ENCODE results near the gene FRMD4A.
"Not testable (repeated sequence)": the region's sequence is repeated elsewhere in the genome, so short reads cannot be mapped to it uniquely, and the experiment has no call there.

FRMD4A gene

DNA sequence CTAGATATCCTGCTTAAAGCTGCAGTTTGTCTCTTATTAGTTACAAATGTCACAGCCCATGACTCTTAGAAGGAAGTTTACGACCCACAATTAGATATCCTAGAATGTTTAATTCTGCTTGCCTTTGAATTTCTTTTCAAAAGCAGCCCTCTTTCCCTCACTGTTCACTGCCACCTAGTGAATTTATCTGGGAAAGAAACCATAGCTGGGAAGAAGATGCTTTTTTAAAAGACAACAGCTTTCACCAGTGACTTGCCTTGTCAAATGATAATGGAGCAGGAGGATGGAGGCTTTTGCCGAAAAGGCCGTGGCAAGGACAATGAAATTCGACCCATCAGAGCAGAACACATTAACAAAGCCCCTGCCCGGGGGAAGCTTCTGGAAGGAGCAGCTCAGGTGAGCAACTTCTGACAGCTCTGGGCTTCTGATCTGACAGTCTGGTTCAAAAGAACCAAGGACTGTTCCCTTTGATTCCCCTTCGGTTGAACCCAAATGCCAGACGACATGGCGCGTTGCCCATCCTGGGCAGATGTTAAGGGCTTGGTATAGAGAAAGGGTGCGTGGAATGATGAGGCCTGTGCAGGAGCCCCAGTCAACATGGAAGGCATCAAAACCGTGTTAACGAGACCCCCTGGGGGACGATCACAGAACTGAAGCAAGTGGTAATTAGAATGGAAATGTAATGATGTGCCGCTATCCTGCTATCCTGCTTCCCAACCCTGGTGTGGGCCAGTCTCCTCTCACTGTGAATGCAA lies 236.8 kb downstream of the FRMD4A start:
- peak; percentile 25 for DNase-seq (ENCODE audit: low spot score)

GRCh38 chr10:14092799-14093198 lies 237.9 kb downstream of the FRMD4A start:
- DNase-seq (ENCODE audit: low spot score), result no peak

- no peak for DNase-seq (ENCODE audit: low spot score)
These were observed 241.0 kb downstream of the FRMD4A start for GRCh38 chr10:14089556-14090292.

GRCh38 chr10:14087566-14087965 lies 243.2 kb downstream of the FRMD4A start:
- DNase-seq (ENCODE audit: low spot score), result no peak

- DNase-seq (ENCODE audit: low spot score), result no peak
These were observed 244.1 kb downstream of the FRMD4A start for GRCh38 chr10:14086596-14086995.

DNA sequence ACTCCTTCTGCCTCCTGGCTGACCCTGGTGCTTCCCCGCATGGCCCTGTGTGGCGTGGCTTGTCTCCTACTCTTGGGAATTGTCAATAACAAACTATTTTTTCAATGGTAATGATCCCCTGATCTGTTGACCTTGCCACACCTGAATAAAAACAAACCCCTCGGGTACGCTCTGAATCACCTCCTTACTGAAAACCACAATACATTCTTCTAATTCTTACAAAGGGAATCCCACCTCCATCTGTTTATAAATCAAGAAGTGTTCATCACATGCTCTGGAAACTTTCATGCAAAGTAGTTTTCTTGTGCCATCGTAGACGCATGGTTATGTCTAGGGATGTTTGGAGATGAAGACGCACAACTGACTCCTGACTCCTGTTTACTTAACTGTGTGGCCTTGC lies 245.8 kb downstream of the FRMD4A start:
- DNase-seq (ENCODE audit: low spot score), result no peak

DNA sequence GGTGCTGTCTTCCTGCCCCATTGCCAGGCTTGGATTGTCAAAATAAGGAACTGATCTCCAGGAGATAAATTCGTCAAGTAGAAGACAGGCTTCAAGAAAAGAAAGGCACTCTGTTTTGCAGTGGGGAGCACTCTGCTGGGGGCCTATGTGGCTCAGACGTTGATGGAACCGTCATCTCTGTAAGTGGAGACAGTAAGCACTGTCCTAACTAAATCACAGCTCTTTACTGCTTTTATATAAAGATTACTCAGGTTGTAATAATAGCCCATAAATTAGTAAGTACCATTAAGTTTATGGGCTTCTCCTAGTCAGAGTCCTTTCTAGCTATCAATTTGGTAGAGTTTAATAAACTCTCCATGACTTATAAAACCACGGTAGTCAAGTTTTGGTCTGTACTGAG lies 249.9 kb downstream of the FRMD4A start:
- DNase-seq (ENCODE audit: low spot score), result no peak

DNA sequence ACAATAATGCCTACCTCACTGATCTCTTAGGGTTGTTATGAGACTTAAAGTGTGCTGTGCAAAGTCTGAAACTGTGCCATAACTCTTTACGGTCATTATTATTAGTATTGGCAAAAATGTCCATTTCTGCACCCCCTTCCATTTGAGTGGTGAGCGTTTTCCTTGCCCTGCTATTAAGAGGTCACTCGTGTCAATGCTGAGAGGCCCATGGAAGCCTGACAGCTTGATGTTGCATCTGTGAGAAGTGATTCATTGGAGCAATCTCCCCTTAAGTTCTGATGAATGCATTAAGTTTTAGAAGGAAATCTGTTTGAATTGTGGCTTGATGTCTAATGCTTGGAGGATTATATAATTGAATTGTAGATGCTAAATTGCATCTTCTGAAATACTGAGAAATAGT lies 253.3 kb downstream of the FRMD4A start:
- DNase-seq (ENCODE audit: low spot score), result no peak

- DNase-seq (ENCODE audit: low spot score), result peak; percentile 36
These were observed 256.5 kb downstream of the FRMD4A start for GRCh38 chr10:14074062-14074884.

DNA sequence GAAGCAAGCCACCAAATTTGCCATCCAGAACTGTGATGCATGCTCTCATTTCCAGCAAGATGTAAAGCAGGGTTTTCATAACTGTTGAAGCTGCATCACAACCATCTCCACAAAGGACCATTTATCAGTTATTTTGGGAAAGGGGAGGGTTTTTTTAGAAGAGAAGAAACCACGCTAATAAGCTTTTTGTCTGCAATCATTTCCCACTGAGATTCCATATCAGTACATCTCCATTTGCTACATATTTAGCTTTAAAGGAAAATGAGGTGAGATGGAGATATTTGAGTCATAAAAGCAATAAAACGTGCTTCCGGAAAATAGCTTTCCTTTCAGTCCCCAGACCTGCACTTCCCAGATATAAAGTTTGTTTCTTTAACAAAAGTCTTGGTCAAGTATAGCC lies 258.2 kb downstream of the FRMD4A start:
- DNase-seq (ENCODE audit: low spot score), result no peak

- DNase-seq (ENCODE audit: low spot score), result no peak
These were observed 258.8 kb downstream of the FRMD4A start for GRCh38 chr10:14071956-14072355.

GRCh38 chr10:14068601-14069250 lies 262.0 kb downstream of the FRMD4A start:
- DNase-seq (ENCODE audit: low spot score), result no peak

GRCh38 chr10:14067638-14068037 lies 263.1 kb downstream of the FRMD4A start:
- DNase-seq (ENCODE audit: low spot score), result not testable (repeated sequence)

- DNase-seq (ENCODE audit: low spot score), result no peak
These were observed 264.6 kb downstream of the FRMD4A start for GRCh38 chr10:14066106-14066505.

- DNase-seq (ENCODE audit: low spot score), result no peak
These were observed 267.0 kb downstream of the FRMD4A start for GRCh38 chr10:14063531-14064285.

DNA sequence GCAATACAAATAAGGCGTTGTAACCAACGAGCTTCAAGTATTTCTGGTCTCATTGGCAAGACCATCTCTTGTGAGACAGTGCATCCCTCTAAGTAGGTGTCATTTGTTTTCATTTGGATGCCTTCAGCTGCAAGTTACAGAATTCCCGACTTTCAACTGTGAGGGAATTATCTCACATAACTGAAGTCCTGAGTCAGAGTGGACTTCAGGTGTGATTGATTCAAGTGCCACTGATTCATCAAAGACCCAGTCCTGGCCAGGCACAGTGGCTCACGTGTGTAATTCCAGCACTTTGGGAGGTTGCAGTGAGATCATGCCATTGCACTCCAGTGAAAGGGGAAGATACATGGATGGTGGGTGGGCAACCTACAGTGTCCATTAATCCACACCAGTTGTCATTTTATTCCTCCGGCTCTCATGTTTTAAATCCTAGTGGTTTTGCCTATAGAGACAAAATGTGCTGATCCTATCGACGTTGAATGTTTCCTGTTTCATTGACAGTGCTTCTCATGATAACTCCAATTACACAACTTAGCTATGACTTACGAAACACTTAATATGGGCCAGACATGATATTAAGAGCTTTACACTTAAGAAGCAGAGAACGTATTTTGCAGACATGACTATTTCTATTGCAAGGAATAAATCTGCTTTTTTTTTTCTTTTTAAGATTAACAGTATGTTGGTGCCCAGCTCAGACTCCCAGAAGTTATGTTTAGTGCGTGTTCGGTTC lies 268.0 kb downstream of the FRMD4A start:
- no peak for DNase-seq (ENCODE audit: low spot score)

GRCh38 chr10:14060320-14061070 lies 270.2 kb downstream of the FRMD4A start:
- no peak for DNase-seq (ENCODE audit: low spot score)

- DNase-seq (ENCODE audit: low spot score), result no peak
These were observed 274.0 kb downstream of the FRMD4A start for GRCh38 chr10:14056610-14057332.

- no peak for DNase-seq (ENCODE audit: low spot score)
These were observed 277.8 kb downstream of the FRMD4A start for GRCh38 chr10:14052931-14053330.

Data from HuH-7 (cell line).